Fibroblast of pulmonary artery (primary cell): Measurements from ENCODE around the gene MROH9.

ENCODE experiments used
- DNase-seq: peaks from one replicate; pipeline ENCODE4 v3.0.0-alpha.2; 2010; ENCODE audit warnings: low read depth
- H3K4me3 ChIP-seq: replicated peaks from 2 replicates; pipeline ENCODE4 v1.5.1; 2011; ENCODE audit warnings: low read depth, mild to moderate bottlenecking, control low read depth, low read length, moderate library complexity
- CTCF ChIP-seq: IDR thresholded peaks from 2 replicates; pipeline ENCODE4 v1.5.1; 2011; ENCODE audit warnings: mild to moderate bottlenecking, control low read depth, low read length, inconsistent platforms; ENCODE audit errors: missing control alignments

The MROH9 gene

GRCh38 chr1:170967042-170967910, 31.9 kb downstream of the MROH9 start:
- DNase-seq: peak; percentile 72
- TF ChIP-seq CTCF: peak; percentile 75

GRCh38 chr1:170970256-170970655, 34.9 kb downstream of the MROH9 start:
- H3K4me3 ChIP-seq: no peak overlapping the region
- TF ChIP-seq CTCF: no peak
- DNase-seq: no peak

More at GRCh38 chr1:170967042-170967910, 31.9 kb downstream of the MROH9 start:
- H3K4me3 ChIP-seq: no peak overlapping the region

GRCh38 chr1:170978371-170978910, 43.1 kb downstream of the MROH9 start:
- DNase-seq: no peak
- TF ChIP-seq CTCF: no peak
- no peak overlapping the region for H3K4me3 ChIP-seq

- no peak for DNase-seq
- no peak for TF ChIP-seq CTCF
- H3K4me3 ChIP-seq: no peak overlapping the region
Observed at GRCh38 chr1:170985406-170985805, 50.1 kb downstream of the MROH9 start.

GRCh38 chr1:170986901-170987300, 51.6 kb downstream of the MROH9 start:
- no peak for DNase-seq
- no peak for TF ChIP-seq CTCF
- H3K4me3 ChIP-seq: no peak overlapping the region

- DNase-seq: no peak
- H3K4me3 ChIP-seq: no peak overlapping the region
- no peak for TF ChIP-seq CTCF
Observed at GRCh38 chr1:170987424-170987823, 52.1 kb downstream of the MROH9 start.

- no peak for TF ChIP-seq CTCF
- no peak overlapping the region for H3K4me3 ChIP-seq
- no peak for DNase-seq
Observed at GRCh38 chr1:170993151-170993550, 57.8 kb downstream of the MROH9 start.
